ENCODE results near the gene YY1AP1. TPM values are rescaled to one million over a fixed set of nuclear protein-coding genes. Genes with fewer than 3 reads are reported as not detected.

The YY1AP1 gene
- total RNA-seq, 1 donor from 2014 or later, result 66.3 TPM

Other genes with a start within 250 kb of the YY1AP1 start
- 55.4 TPM for gene ASH1L, start 126.0 kb downstream of the YY1AP1 start, total RNA-seq
- 25.6 TPM for gene MSTO1, start 78.6 kb downstream of the YY1AP1 start, total RNA-seq
- gene DAP3, start 317 bp upstream of the YY1AP1 start, total RNA-seq, result 91.2 TPM
- gene GON4L, start 168.4 kb upstream of the YY1AP1 start, total RNA-seq, result 29.5 TPM
- 24.4 TPM for gene SYT11, start 170.8 kb upstream of the YY1AP1 start, total RNA-seq
- gene RIT1, start 222.6 kb upstream of the YY1AP1 start, total RNA-seq, result 26.2 TPM
- 26.8 TPM for gene KHDC4, start 245.6 kb upstream of the YY1AP1 start, total RNA-seq

Data from cardiac septum (tissue), 1 donor.